Liver (tissue), 9 donors: ENCODE results near the gene BRSK1. TPM values are rescaled to one million over a fixed set of nuclear protein-coding genes. Genes with fewer than 3 reads are reported as not detected.

Experiments
- DNase-seq: peaks from one replicate; pipeline ENCODE4 v3.0.0-alpha.2; 2017; ENCODE audit warnings: low spot score
- H3K27ac ChIP-seq, 2 donors: one replicate each; pipeline ENCODE4 v1.7.0; 2013; ENCODE audit warnings: inconsistent platforms in 2 of 2, low read length in 2 of 2, control low read depth in 1 of 2, low read depth in 1 of 2, mild to moderate bottlenecking in 1 of 2
- H3K27me3 ChIP-seq, 4 donors: one replicate each; pipeline versions ENCODE4 v1.6.1 to v1.7.0; 2013; ENCODE audit warnings: low read length in 3 of 4, inconsistent platforms in 1 of 4, mild to moderate bottlenecking in 1 of 4, moderate library complexity in 1 of 4; ENCODE audit not compliant: control insufficient read depth in 4 of 4, insufficient read depth in 4 of 4
- H3K36me3 ChIP-seq, 4 donors: one replicate each; pipeline versions ENCODE4 v1.6.1 to v1.7.0; 2013; ENCODE audit warnings: low read length in 3 of 4, mild to moderate bottlenecking in 3 of 4, low read depth in 1 of 4, moderate library complexity in 1 of 4; ENCODE audit not compliant: control insufficient read depth in 4 of 4, insufficient read depth in 3 of 4
- H3K4me1 ChIP-seq, 4 donors: one replicate each; pipeline versions ENCODE4 v1.6.1 to v1.7.0; 2013; ENCODE audit warnings: low read length in 3 of 4, mild to moderate bottlenecking in 3 of 4, moderate library complexity in 1 of 4; ENCODE audit not compliant: control insufficient read depth in 4 of 4, insufficient read depth in 4 of 4
- H3K4me3 ChIP-seq, 3 donors: one replicate each; pipeline versions ENCODE4 v1.6.1 to v1.7.0; 2013; ENCODE audit warnings: low read length in 3 of 3, control low read depth in 1 of 3, low read depth in 1 of 3, mild to moderate bottlenecking in 1 of 3
- H3K9ac ChIP-seq, 2 donors: one replicate each; pipeline ENCODE4 v1.7.0; 2013; ENCODE audit warnings: low read length in 2 of 2, mild to moderate bottlenecking in 2 of 2, moderate library complexity in 2 of 2, control low read depth in 1 of 2, low read depth in 1 of 2
- H3K9me3 ChIP-seq, 4 donors: one replicate each; pipeline versions ENCODE4 v1.6.1 to v1.7.0; 2013; ENCODE audit warnings: low read length in 3 of 4; ENCODE audit not compliant: control insufficient read depth in 4 of 4
- CTCF ChIP-seq: fragments of 150-350 bp; IDR thresholded peaks from 2 replicates; pipeline ENCODE4 v1.5.1; 2017; ENCODE audit warnings: improper control_type of control experiment, low read depth, low read length; ENCODE audit not compliant: missing input control
- EGR1 ChIP-seq, 2 donors: IDR thresholded peaks; 2 replicates each; pipeline ENCODE4 v1.6.1; 2016 to 2018; ENCODE audit warnings: antibody characterized with exemption in 2 of 2, low read depth in 2 of 2
- FOXA1 ChIP-seq: IDR thresholded peaks from 2 replicates; pipeline ENCODE4 v1.6.1; 2016; ENCODE audit warnings: antibody characterized with exemption
- FOXA2 ChIP-seq: IDR thresholded peaks from 2 replicates; pipeline ENCODE4 v1.6.1; 2016; ENCODE audit warnings: antibody characterized with exemption
- GABPA ChIP-seq, 2 donors: IDR thresholded peaks in 1 of 2; conservative IDR thresholded peaks in 1 of 2; 2 replicates each; pipeline ENCODE4 v1.6.1; 2016; ENCODE audit warnings: antibody characterized with exemption in 2 of 2, mild to moderate bottlenecking in 1 of 2, moderate library complexity in 1 of 2
- HNF4A ChIP-seq, 2 donors: conservative IDR thresholded peaks; 2 replicates each; pipeline ENCODE4 v1.6.1; 2016; ENCODE audit warnings: antibody characterized with exemption in 2 of 2, mild to moderate bottlenecking in 2 of 2
- HNF4G ChIP-seq: IDR thresholded peaks from 2 replicates; pipeline ENCODE4 v1.6.1; 2016; ENCODE audit warnings: antibody characterized with exemption
- JUND ChIP-seq, 2 donors: IDR thresholded peaks; 2 replicates each; pipeline ENCODE4 v1.6.1; 2016; ENCODE audit warnings: antibody characterized with exemption in 2 of 2
- MAX ChIP-seq: IDR thresholded peaks from 2 replicates; pipeline ENCODE4 v1.6.1; 2016; ENCODE audit warnings: antibody characterized with exemption
- NR2F2 ChIP-seq: IDR thresholded peaks from 2 replicates; pipeline ENCODE4 v1.6.1; 2016; ENCODE audit warnings: antibody characterized with exemption
- RAD21 ChIP-seq, 2 donors: IDR thresholded peaks; 2 replicates each; pipeline ENCODE4 v1.6.1; 2016; ENCODE audit warnings: antibody characterized with exemption in 2 of 2, mild to moderate bottlenecking in 2 of 2
- REST ChIP-seq: IDR thresholded peaks from 2 replicates; pipeline ENCODE4 v1.6.1; 2016; ENCODE audit warnings: antibody characterized with exemption, mild to moderate bottlenecking
- SP1 ChIP-seq: IDR thresholded peaks from 2 replicates; pipeline ENCODE4 v1.6.1; 2018; ENCODE audit warnings: antibody characterized with exemption, mild to moderate bottlenecking
- TAF1 ChIP-seq: conservative IDR thresholded peaks from 2 replicates; pipeline ENCODE4 v1.6.1; 2016; ENCODE audit warnings: antibody characterized with exemption, mild to moderate bottlenecking
- YY1 ChIP-seq: IDR thresholded peaks from 2 replicates; pipeline ENCODE4 v1.6.1; 2016; ENCODE audit warnings: antibody characterized with exemption, mild to moderate bottlenecking
- WGBS: extraction: QIAGEN DNeasy Blood & Tissue Kit; methylation state at CpG from one replicate; pipeline ENCODE4 v1.1.7; 2013; 5-methylcytosine and 5-hydroxymethylcytosine counted together
- polyA plus RNA-seq, 2 donors: library from polyadenylated mRNA; stranded (reverse) in 1 of 2; unstranded in 1 of 2; fragments of 200-250 nt in 1 of 2; fragments of >200 nt in 1 of 2; fragmentation: Nextera tagmentation in 1 of 2; extraction: Ambion mirVana in 1 of 2; gene quantifications; one replicate each; pipeline versions ENCODE4 v1.2.1 to v1.2.3, GENCODE V29; 2013 to 2015
- total RNA-seq, 2 donors: library from RNA; depleted of rRNA; stranded (reverse); fragments of >200 nt; gene quantifications; one replicate each; pipeline ENCODE4 v1.2.3, GENCODE V29; 2014
- donor health status: healthy.
- donor health status: healthy.
- donor health status: healthy.
- donor health status: healthy.
- donor health status: healthy.

BRSK1 gene
- total and polyA plus RNA-seq, 4 donors: 0.10 to 0.65 (median 0.42) TPM; not detected in 1

GRCh38 chr19:55316646-55317045, 32.8 kb downstream of the BRSK1 start:
- TF ChIP-seq REST (no peak), YY1 (no peak), HNF4A (conservative IDR thresholded peaks at IDR 0.05) (no peak), GABPA (IDR thresholded peaks at IDR 0.05 in 1 of 2, conservative IDR thresholded peaks at IDR 0.05 in 1 of 2) (no peak), TAF1 (no peak), FOXA2 (no peak), CTCF (no peak), MAX (no peak)
- Histone ChIP-seq H3K4me3 (no peak overlapping the region), H3K4me1 (no peaks in the 10 kb centered on the region), H3K9ac (no peak overlapping the region), H3K36me3 (no peaks in the 10 kb centered on the region), H3K27me3 (peaks cover 0 to 2% (median under 1%) of the 10 kb centered on the region in 4 donors), H3K27ac (no peak overlapping the region), H3K9me3 (peaks cover 0 to 4% (median 1%) of the 10 kb centered on the region in 4 donors)
- no peak for DNase-seq
- 84% methylated on average over 8 of the region's 8 CpGs for WGBS

- H3K36me3 ChIP-seq: no peaks in the 10 kb centered on the region
- TF ChIP-seq TAF1 (no peak), NR2F2 (no peak), JUND (IDR thresholded peaks at IDR 0.05) (no peak), EGR1 (IDR thresholded peaks at IDR 0.05; ENCODE audit: low read depth in 2 of 2) (no peak), SP1 (no peak)
- peak; percentile 60 for DNase-seq
- H3K9ac ChIP-seq: no peak overlapping the region
- H3K4me3 ChIP-seq: no peak overlapping the region
- 25% methylated on average over 21 of the region's 21 CpGs for WGBS
- H3K27ac ChIP-seq: no peak overlapping the region
- H3K4me1 ChIP-seq: no peaks in the 10 kb centered on the region
- peaks cover 0 to 2% (median 0%) of the 10 kb centered on the region in 4 donors for H3K27me3 ChIP-seq
- peaks cover 0 to 4% (median 1%) of the 10 kb centered on the region in 4 donors for H3K9me3 ChIP-seq
Measured at GRCh38 chr19:55319785-55320184, 36.0 kb downstream of the BRSK1 start.

- WGBS: 87% methylated on average over 8 of the region's 8 CpGs
- no peak overlapping the region for H3K4me3 ChIP-seq
- no peak overlapping the region for H3K27ac ChIP-seq
- H3K9me3 ChIP-seq: peaks cover 0 to 4% (median 1%) of the 10 kb centered on the region in 4 donors
- no peak for DNase-seq
- peaks cover 0 to 2% (median 0%) of the 10 kb centered on the region in 4 donors for H3K27me3 ChIP-seq
- H3K4me1 ChIP-seq: no peaks in the 10 kb centered on the region
- H3K36me3 ChIP-seq: no peaks in the 10 kb centered on the region
- H3K9ac ChIP-seq: no peak overlapping the region
- no peak for TF ChIP-seq REST
- no peak for TF ChIP-seq FOXA2
- no peak for TF ChIP-seq JUND (IDR thresholded peaks at IDR 0.05)
- TF ChIP-seq CTCF: no peak
- no peak for TF ChIP-seq HNF4G
- no peak for TF ChIP-seq YY1
- TF ChIP-seq NR2F2: no peak
- TF ChIP-seq FOXA1: no peak
- no peak for TF ChIP-seq RAD21 (IDR thresholded peaks at IDR 0.05)
- no peak for TF ChIP-seq MAX
- no peak for TF ChIP-seq EGR1 (IDR thresholded peaks at IDR 0.05; ENCODE audit: low read depth in 2 of 2)
Measured at GRCh38 chr19:55320844-55321419, 37.1 kb downstream of the BRSK1 start.
